Inflammatory macrophage treated with lipopolysaccharide for 1 hour (primary cell): ENCODE results near the gene LARGE2.

Source experiments
- DNase-seq, 2 donors: peaks; one replicate each; pipeline ENCODE4 v3.0.0-alpha.2; 2020 to 2022

The LARGE2 gene

GRCh38 chr11:45968901-45969300 lies 46.4 kb downstream of the LARGE2 start:
- no peak for DNase-seq

- DNase-seq = no peak
Observed at GRCh38 chr11:45973601-45974000, 51.1 kb downstream of the LARGE2 start.

GRCh38 chr11:45974806-45975205 lies 52.4 kb downstream of the LARGE2 start:
- DNase-seq = no peak
